ENCODE measurements around the gene PCIF1.

DNA sequence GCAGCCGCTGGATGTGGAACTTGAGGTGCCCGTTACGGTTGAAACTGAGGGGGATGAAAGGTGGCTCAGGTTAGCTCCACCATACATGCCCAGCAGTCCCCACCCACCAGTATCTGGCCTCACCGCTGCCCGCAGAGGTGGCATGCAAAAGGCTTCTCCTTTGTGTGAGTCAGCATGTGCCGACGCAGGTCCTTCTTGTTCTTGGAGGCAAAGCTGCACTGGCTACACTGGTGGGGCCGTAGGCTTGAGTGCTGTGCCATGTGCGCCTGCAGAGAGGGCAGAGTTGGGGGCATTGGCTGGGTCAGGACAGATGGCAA, 15.8 kb downstream of the PCIF1 start:
- TF ChIP-seq, protein P1, sequence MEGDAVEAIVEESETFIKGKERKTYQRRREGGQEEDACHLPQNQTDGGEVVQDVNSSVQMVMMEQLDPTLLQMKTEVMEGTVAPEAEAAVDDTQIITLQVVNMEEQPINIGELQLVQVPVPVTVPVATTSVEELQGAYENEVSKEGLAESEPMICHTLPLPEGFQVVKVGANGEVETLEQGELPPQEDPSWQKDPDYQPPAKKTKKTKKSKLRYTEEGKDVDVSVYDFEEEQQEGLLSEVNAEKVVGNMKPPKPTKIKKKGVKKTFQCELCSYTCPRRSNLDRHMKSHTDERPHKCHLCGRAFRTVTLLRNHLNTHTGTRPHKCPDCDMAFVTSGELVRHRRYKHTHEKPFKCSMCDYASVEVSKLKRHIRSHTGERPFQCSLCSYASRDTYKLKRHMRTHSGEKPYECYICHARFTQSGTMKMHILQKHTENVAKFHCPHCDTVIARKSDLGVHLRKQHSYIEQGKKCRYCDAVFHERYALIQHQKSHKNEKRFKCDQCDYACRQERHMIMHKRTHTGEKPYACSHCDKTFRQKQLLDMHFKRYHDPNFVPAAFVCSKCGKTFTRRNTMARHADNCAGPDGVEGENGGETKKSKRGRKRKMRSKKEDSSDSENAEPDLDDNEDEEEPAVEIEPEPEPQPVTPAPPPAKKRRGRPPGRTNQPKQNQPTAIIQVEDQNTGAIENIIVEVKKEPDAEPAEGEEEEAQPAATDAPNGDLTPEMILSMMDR (IDR thresholded peaks at IDR 0.05 in 8 of 11, conservative IDR thresholded peaks at IDR 0.05 in 3 of 11) = no peak
- peak; percentile 31 to 64 (median 39) for TF ChIP-seq POLR2AphosphoS5 (IDR thresholded peaks at IDR 0.05)

Measured in spleen (tissue), 7 donors.